Measurements from ENCODE around the gene EIF2S1. TPM values are rescaled to one million over a fixed set of nuclear protein-coding genes. Genes with fewer than 3 reads are reported as not detected.
A peak's percentile ranks its signal among the peaks of the same experiment; 100 is the strongest.

EIF2S1 gene
- total RNA-seq, 3 donors from 2014 or later (not counting 1 experiment from before 2014, with no cell fraction given) = 31.6 to 37.7 (median 33.2) TPM

GRCh38 chr14:67373347-67373746 is 13.2 kb downstream of the EIF2S1 start:
- peak overlapping the region; percentile 38 to 45 for H3K27ac Mint-ChIP-seq
- WGBS (ENCODE audit: insufficient coverage) = 83% methylated on average over 2 of the region's 2 CpGs
- no peak for TF ChIP-seq CTCF (IDR thresholded peaks at IDR 0.05)
- no peaks in the 10 kb centered on the region for H3K9me3 Mint-ChIP-seq
- no peaks in the 10 kb centered on the region for H3K27me3 ChIP-seq (ENCODE audit: control insufficient read depth, insufficient read depth, low read length)
- ATAC-seq = no peak
- H3K9me3 ChIP-seq (ENCODE audit: control insufficient read depth, insufficient read depth, low read length) = no peaks in the 10 kb centered on the region
- H3K4me1 ChIP-seq (ENCODE audit: control insufficient read depth, insufficient read depth, low read length) = no peaks in the 10 kb centered on the region
- H3K4me3 Mint-ChIP-seq = no peak overlapping the region
- peaks cover 77% of the 10 kb centered on the region for H3K36me3 ChIP-seq (ENCODE audit: control insufficient read depth, insufficient read depth, low read length)
- intact Hi-C loops (cut with micrococcal nuclease) = no loop called here
- peaks cover 21 to 25% of the 10 kb centered on the region in 2 donors for H3K4me1 Mint-ChIP-seq
- H3K27ac ChIP-seq (ENCODE audit: low read length) = no peak overlapping the region
- H3K4me3 ChIP-seq (ENCODE audit: low read length) = no peak overlapping the region
- H3K27me3 Mint-ChIP-seq (ENCODE audit: low read depth in 2 of 2) = no peaks in the 10 kb centered on the region
- peaks cover 24% of the 10 kb centered on the region for H3K36me3 Mint-ChIP-seq
- no peak for DNase-seq

GRCh38 chr14:67377916-67378315 is 17.8 kb downstream of the EIF2S1 start:
- ATAC-seq (no peak), DNase-seq (no peak)
- Histone ChIP-seq H3K27ac (ENCODE audit: low read length) (no peak overlapping the region), H3K9me3 (ENCODE audit: control insufficient read depth, insufficient read depth, low read length) (no peaks in the 10 kb centered on the region), H3K4me3 (ENCODE audit: low read length) (no peak overlapping the region), H3K36me3 (ENCODE audit: control insufficient read depth, insufficient read depth, low read length) (peaks cover 90% of the 10 kb centered on the region), H3K4me1 (ENCODE audit: control insufficient read depth, insufficient read depth, low read length) (no peaks in the 10 kb centered on the region), H3K27me3 (ENCODE audit: control insufficient read depth, insufficient read depth, low read length) (no peaks in the 10 kb centered on the region)
- no peak overlapping the region for H3K4me3 Mint-ChIP-seq
- TF ChIP-seq CTCF (IDR thresholded peaks at IDR 0.05) = no peak
- H3K36me3 Mint-ChIP-seq = peaks cover 43% of the 10 kb centered on the region
- H3K27me3 Mint-ChIP-seq (ENCODE audit: low read depth in 2 of 2) = no peaks in the 10 kb centered on the region
- H3K9me3 Mint-ChIP-seq = no peaks in the 10 kb centered on the region
- intact Hi-C loops (cut with micrococcal nuclease) = no loop called here
- peaks cover 13 to 15% of the 10 kb centered on the region in 2 donors for H3K4me1 Mint-ChIP-seq
- H3K27ac Mint-ChIP-seq = peak overlapping the region in 1 of 2 donors; percentile 2

- Mint-ChIP-seq H3K27me3 (ENCODE audit: low read depth in 2 of 2) (no peaks in the 10 kb centered on the region), H3K27ac (no peak overlapping the region), H3K9me3 (no peaks in the 10 kb centered on the region), H3K4me3 (no peak overlapping the region), H3K4me1 (no peaks in the 10 kb centered on the region), H3K36me3 (peaks cover 27% of the 10 kb centered on the region)
- no peak for ATAC-seq
- Histone ChIP-seq H3K27ac (ENCODE audit: low read length) (no peak overlapping the region), H3K4me1 (ENCODE audit: control insufficient read depth, insufficient read depth, low read length) (no peaks in the 10 kb centered on the region), H3K9me3 (ENCODE audit: control insufficient read depth, insufficient read depth, low read length) (no peaks in the 10 kb centered on the region), H3K36me3 (ENCODE audit: control insufficient read depth, insufficient read depth, low read length) (peaks cover 56% of the 10 kb centered on the region), H3K4me3 (ENCODE audit: low read length) (no peak overlapping the region), H3K27me3 (ENCODE audit: control insufficient read depth, insufficient read depth, low read length) (no peaks in the 10 kb centered on the region)
- 82% methylated on average over 2 of the region's 2 CpGs for WGBS (ENCODE audit: insufficient coverage)
- DNase-seq = no peak
- intact Hi-C loops (cut with micrococcal nuclease) = no loop called here
- TF ChIP-seq CTCF (IDR thresholded peaks at IDR 0.05) = no peak
Observed at GRCh38 chr14:67385120-67385519, 25.0 kb downstream of the EIF2S1 start.

- intact Hi-C loops (cut with micrococcal nuclease) = no loop called here
- Mint-ChIP-seq H3K4me3 (no peak overlapping the region), H3K4me1 (no peaks in the 10 kb centered on the region), H3K27ac (no peak overlapping the region), H3K27me3 (ENCODE audit: low read depth in 2 of 2) (no peaks in the 10 kb centered on the region), H3K36me3 (peaks cover 27% of the 10 kb centered on the region), H3K9me3 (no peaks in the 10 kb centered on the region)
- Histone ChIP-seq H3K27me3 (ENCODE audit: control insufficient read depth, insufficient read depth, low read length) (no peaks in the 10 kb centered on the region), H3K27ac (ENCODE audit: low read length) (no peak overlapping the region), H3K4me1 (ENCODE audit: control insufficient read depth, insufficient read depth, low read length) (no peaks in the 10 kb centered on the region), H3K4me3 (ENCODE audit: low read length) (no peak overlapping the region), H3K9me3 (ENCODE audit: control insufficient read depth, insufficient read depth, low read length) (no peaks in the 10 kb centered on the region), H3K36me3 (ENCODE audit: control insufficient read depth, insufficient read depth, low read length) (peaks cover 52% of the 10 kb centered on the region)
- TF ChIP-seq CTCF (IDR thresholded peaks at IDR 0.05) = no peak
- ATAC-seq (no peak), DNase-seq (no peak)
- 91% methylated on average over 2 of the region's 2 CpGs for WGBS (ENCODE audit: insufficient coverage)
Observed at GRCh38 chr14:67385618-67386017, 25.5 kb downstream of the EIF2S1 start.
